ENCODE measurements around the gene ZNF296.

DNA sequence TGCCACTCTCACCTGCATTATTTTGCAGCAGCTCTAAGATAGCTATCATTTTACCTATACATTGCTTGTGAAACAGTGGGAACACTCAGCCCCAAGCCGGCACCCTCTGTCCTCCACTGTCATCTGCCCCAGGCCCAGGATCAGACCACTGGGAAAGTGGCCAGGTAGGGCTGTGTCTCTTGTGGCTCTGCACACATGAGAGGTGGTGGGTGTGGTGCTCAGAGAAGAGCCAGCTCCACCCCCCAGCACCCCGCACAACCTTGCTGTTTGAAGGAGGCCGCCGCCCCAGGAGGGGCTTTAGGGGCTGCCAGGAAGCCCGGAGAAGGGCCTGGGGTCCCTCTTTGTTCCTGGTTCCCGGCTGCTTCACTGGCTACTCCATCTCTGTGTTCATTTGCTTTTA lies 43.3 kb upstream of the ZNF296 start:
- TF ChIP-seq RFX5 (IDR thresholded peaks at IDR 0.05; ENCODE audit: low read depth, low read length) (no peak), NR1H2 (CRISPR knock-in tag; IDR thresholded peaks at IDR 0.05; ENCODE audit: borderline replicate concordance, low read depth) (no peak), KLF13 (CRISPR knock-in tag; IDR thresholded peaks at IDR 0.05) (no peak), ZNF263 (CRISPR knock-in tag; IDR thresholded peaks at IDR 0.05) (no peak)
- TF ChIP-seq, protein P1, sequence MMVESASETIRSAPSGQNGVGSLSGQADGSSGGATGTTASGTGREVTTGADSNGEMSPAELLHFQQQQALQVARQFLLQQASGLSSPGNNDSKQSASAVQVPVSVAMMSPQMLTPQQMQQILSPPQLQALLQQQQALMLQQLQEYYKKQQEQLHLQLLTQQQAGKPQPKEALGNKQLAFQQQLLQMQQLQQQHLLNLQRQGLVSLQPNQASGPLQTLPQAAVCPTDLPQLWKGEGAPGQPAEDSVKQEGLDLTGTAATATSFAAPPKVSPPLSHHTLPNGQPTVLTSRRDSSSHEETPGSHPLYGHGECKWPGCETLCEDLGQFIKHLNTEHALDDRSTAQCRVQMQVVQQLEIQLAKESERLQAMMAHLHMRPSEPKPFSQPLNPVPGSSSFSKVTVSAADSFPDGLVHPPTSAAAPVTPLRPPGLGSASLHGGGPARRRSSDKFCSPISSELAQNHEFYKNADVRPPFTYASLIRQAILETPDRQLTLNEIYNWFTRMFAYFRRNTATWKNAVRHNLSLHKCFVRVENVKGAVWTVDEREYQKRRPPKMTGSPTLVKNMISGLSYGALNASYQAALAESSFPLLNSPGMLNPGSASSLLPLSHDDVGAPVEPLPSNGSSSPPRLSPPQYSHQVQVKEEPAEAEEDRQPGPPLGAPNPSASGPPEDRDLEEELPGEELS (CRISPR knock-in tag; IDR thresholded peaks at IDR 0.05), result no peak
- TF ChIP-seq, protein P2, sequence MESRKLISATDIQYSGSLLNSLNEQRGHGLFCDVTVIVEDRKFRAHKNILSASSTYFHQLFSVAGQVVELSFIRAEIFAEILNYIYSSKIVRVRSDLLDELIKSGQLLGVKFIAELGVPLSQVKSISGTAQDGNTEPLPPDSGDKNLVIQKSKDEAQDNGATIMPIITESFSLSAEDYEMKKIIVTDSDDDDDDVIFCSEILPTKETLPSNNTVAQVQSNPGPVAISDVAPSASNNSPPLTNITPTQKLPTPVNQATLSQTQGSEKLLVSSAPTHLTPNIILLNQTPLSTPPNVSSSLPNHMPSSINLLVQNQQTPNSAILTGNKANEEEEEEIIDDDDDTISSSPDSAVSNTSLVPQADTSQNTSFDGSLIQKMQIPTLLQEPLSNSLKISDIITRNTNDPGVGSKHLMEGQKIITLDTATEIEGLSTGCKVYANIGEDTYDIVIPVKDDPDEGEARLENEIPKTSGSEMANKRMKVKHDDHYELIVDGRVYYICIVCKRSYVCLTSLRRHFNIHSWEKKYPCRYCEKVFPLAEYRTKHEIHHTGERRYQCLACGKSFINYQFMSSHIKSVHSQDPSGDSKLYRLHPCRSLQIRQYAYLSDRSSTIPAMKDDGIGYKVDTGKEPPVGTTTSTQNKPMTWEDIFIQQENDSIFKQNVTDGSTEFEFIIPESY (CRISPR knock-in tag; IDR thresholded peaks at IDR 0.05), result no peak
- TF ChIP-seq, protein P3, sequence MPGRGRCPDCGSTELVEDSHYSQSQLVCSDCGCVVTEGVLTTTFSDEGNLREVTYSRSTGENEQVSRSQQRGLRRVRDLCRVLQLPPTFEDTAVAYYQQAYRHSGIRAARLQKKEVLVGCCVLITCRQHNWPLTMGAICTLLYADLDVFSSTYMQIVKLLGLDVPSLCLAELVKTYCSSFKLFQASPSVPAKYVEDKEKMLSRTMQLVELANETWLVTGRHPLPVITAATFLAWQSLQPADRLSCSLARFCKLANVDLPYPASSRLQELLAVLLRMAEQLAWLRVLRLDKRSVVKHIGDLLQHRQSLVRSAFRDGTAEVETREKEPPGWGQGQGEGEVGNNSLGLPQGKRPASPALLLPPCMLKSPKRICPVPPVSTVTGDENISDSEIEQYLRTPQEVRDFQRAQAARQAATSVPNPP (CRISPR knock-in tag; IDR thresholded peaks at IDR 0.05), result no peak
- TF ChIP-seq, protein P4, sequence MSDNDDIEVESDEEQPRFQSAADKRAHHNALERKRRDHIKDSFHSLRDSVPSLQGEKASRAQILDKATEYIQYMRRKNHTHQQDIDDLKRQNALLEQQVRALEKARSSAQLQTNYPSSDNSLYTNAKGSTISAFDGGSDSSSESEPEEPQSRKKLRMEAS (IDR thresholded peaks at IDR 0.05), result no peak
